ENCODE data around the gene TENT4A. TPM values are rescaled to one million over a fixed set of nuclear protein-coding genes. Genes with fewer than 3 reads are reported as not detected.

TENT4A gene
- total and polyA plus RNA-seq, 2 of the 4 experiments (the other 2 are of a cell fraction), result 5.9 to 17.2 TPM

GRCh38 chr5:6740586-6741150, 27.4 kb downstream of the TENT4A start:
- dilution Hi-C loops (cut with HindIII; ENCODE audit: low sequenced_read_pairs, unreplicated experiment) (no loop called here), intact Hi-C loops (cut with micrococcal nuclease) (loop anchor here (10.0 kb wide), 1 partner anchor 366 kb away; the partner anchor contains the start of gene MED10), in situ Hi-C loops (cut with MboI; ENCODE audit: low sequenced_read_pairs) (loop anchor here (25.0 kb wide), 1 partner anchor 1253 kb away; no protein-coding TSS in a partner anchor)
- Histone ChIP-seq H3K4me2 (ENCODE audit: low read depth, low read length) (no peak overlapping the region), H3K4me3 (ENCODE audit: insufficient read depth, low read depth, low read length) (no peak overlapping the region), H2BK120ac (ENCODE audit: low read depth, low read length) (no peak overlapping the region), H3K18ac (ENCODE audit: low read depth, low read length) (no peak overlapping the region), H2AK9ac (replicated peaks; ENCODE audit: low read depth, low read length, poor library complexity) (peak overlapping the region; percentile 3), H3K14ac (replicated peaks; ENCODE audit: low read depth, low read length) (no peak overlapping the region), H3K27ac (ENCODE audit: insufficient read depth, low read length) (no peak overlapping the region), H3K36me3 (ENCODE audit: control insufficient read depth, insufficient read depth, low read length) (peaks cover 43% of the 10 kb centered on the region), H3K79me1 (ENCODE audit: low read depth in 1 of 2, low read length in 2 of 2) (peaks cover 49 to 66% of the 10 kb centered on the region in 2 experiments), H3K23ac (ENCODE audit: low read depth, low read length) (no peak overlapping the region), H2BK5ac (ENCODE audit: low read depth, low read length, poor library complexity, severe bottlenecking) (no peak overlapping the region), H2BK15ac (ENCODE audit: low read depth, low read length) (no peak overlapping the region), H3K4ac (ENCODE audit: low read depth, low read length) (no peak overlapping the region), H3K4me1 (ENCODE audit: control insufficient read depth, insufficient read depth, low read length) (peaks cover 2% of the 10 kb centered on the region), H2BK20ac (ENCODE audit: low read depth, low read length) (no peak overlapping the region), H4K5ac (ENCODE audit: low read depth, low read length) (no peak overlapping the region), H4K91ac (ENCODE audit: insufficient read depth, low read depth, low read length) (no peak overlapping the region), H2AK5ac (ENCODE audit: low read depth, low read length) (no peak overlapping the region), H3K9me3 (ENCODE audit: control insufficient read depth, insufficient read depth, low read length) (no peaks in the 10 kb centered on the region), H3K27me3 (ENCODE audit: control insufficient read depth, insufficient read depth, low read length) (no peaks in the 10 kb centered on the region), H3K9me1 (ENCODE audit: insufficient read depth, low read length) (peaks cover 8% of the 10 kb centered on the region), H3K9ac (ENCODE audit: low read depth, low read length) (no peak overlapping the region), H4K20me1 (ENCODE audit: insufficient read depth, low read length) (peaks cover 31% of the 10 kb centered on the region), H4K8ac (ENCODE audit: low read depth in 2 of 2, low read length in 2 of 2) (no peak overlapping the region), H3K56ac (ENCODE audit: extremely low read depth, insufficient read depth, low read length) (no peak overlapping the region), H2AFZ (replicated peaks; ENCODE audit: low read length, poor library complexity) (no peak overlapping the region)
- TF ChIP-seq MAZ (IDR thresholded peaks at IDR 0.05; ENCODE audit: borderline replicate concordance, low read depth, low read length), result no peak
- no peak for TF ChIP-seq MAFK (IDR thresholded peaks at IDR 0.05; ENCODE audit: low read depth, low read length)
- no peak for TF ChIP-seq RAD21 (IDR thresholded peaks at IDR 0.05; ENCODE audit: low read length)
- no peak for TF ChIP-seq CTCF (conservative IDR thresholded peaks at IDR 0.05; ENCODE audit: low read depth, low read length)
- no peak for TF ChIP-seq POLR2A (IDR thresholded peaks at IDR 0.05; ENCODE audit: low read depth, low read length)
- no peak for TF ChIP-seq CEBPB (IDR thresholded peaks at IDR 0.05; ENCODE audit: low read depth, low read length)
- no peak for TF ChIP-seq MXI1 (IDR thresholded peaks at IDR 0.05; ENCODE audit: borderline replicate concordance, low read depth, low read length)
- TF ChIP-seq ELK1 (IDR thresholded peaks at IDR 0.05; ENCODE audit: borderline replicate concordance, low read depth, low read length), result no peak
- TF ChIP-seq USF2 (IDR thresholded peaks at IDR 0.05; ENCODE audit: low read depth, low read length), result no peak
- TF ChIP-seq SMC3 (IDR thresholded peaks at IDR 0.05; ENCODE audit: low read depth, low read length), result no peak
- no peak for TF ChIP-seq CHD1 (IDR thresholded peaks at IDR 0.05; ENCODE audit: low read depth, low read length)
- no peak for TF ChIP-seq NFE2L2 (IDR thresholded peaks at IDR 0.05; ENCODE audit: low read depth, low read length)
- TF ChIP-seq BHLHE40 (IDR thresholded peaks at IDR 0.05; ENCODE audit: low read depth, low read length), result no peak
- TF ChIP-seq RFX5 (IDR thresholded peaks at IDR 0.05; ENCODE audit: low read depth, low read length), result no peak
- TF ChIP-seq FOS (IDR thresholded peaks at IDR 0.05; ENCODE audit: low read depth, low read length), result no peak
- no peak for TF ChIP-seq RCOR1 (IDR thresholded peaks at IDR 0.05; ENCODE audit: insufficient replicate concordance, low read length)
- no TSS peak for BruUV-seq (replicated peaks)
- ChIA-PET CTCF (no interaction called here), POLR2A (ENCODE audit: unreplicated experiment) (interaction anchor here (0.6 kb wide), 1 partner anchor 108 kb away, joined by 3 read pairs; the partner anchor contains the start of gene NSUN2)
- 77% methylated on average over 5 of the region's 12 CpGs; no CpG with 5 or more reads in 1 of the 2 experiments for WGBS, 2 experiments (ENCODE audit: extremely low coverage in 2 of 2, insufficient read length in 1 of 2)
- no peak for ATAC-seq (ENCODE audit: low read depth)
- no peak for DNase-seq
